ENCODE results near the gene FAM185A.

DNA sequence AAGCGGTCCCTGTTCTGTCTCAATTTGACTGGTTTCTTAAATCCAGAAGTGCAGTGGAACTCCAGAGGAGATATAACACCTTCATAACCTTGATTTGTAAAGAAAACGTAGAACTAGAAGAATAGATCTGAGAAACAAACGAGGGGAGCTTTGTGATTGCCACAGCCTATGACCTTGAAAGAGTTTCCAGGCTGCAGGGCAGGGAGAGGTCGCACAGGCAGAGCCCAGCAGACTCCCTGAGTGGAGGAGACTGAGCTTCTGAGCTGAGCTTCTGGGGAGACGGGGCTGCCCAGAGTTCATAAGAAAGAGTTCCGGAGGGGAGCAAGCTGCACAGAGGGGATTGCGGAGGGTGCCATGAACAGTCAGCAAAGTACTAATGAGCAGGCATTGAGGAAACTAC is 57.8 kb downstream of the FAM185A start:
- TF ChIP-seq CTCF (IDR thresholded peaks at IDR 0.05; ENCODE audit: low read depth, low read length, poor library complexity, severe bottlenecking) = no peak
- TF ChIP-seq EZH2phosphoT487 (IDR thresholded peaks at IDR 0.05; ENCODE audit: borderline replicate concordance, low read length) = no peak

Measured in DOHH2 (cell line).